Measurements from ENCODE around the gene DNAH1. TPM values are rescaled to one million over a fixed set of nuclear protein-coding genes. Genes with fewer than 3 reads are reported as not detected.

Gene DNAH1
- total RNA-seq, 1 donor from 2014 or later = 0.80 TPM

GRCh38 chr3:52398670-52399081 lies 82.6 kb downstream of the DNAH1 start:
- peaks cover 12% of the 10 kb centered on the region for H3K27me3 Mint-ChIP-seq (ENCODE audit: insufficient read depth, low read depth)
- H3K36me3 Mint-ChIP-seq = peaks cover 8% of the 10 kb centered on the region
- H3K27ac Mint-ChIP-seq = no peak overlapping the region
- no peak overlapping the region for H3K4me3 Mint-ChIP-seq
- Histone ChIP-seq H4K20me1 (ENCODE audit: low read depth) (no peaks in the 10 kb centered on the region), H3K4me1 (no peaks in the 10 kb centered on the region), H3F3A (ENCODE audit: low read depth) (no peaks in the 10 kb centered on the region), H3K36me3 (no peaks in the 10 kb centered on the region), H3K79me2 (ENCODE audit: low read depth) (no peaks in the 10 kb centered on the region), H3K4me3 (no peak overlapping the region), H3K9me3 (ENCODE audit: low read depth) (no peaks in the 10 kb centered on the region), H3K9ac (no peak overlapping the region), H2AFZ (replicated peaks) (no peak overlapping the region), H3K27ac (no peak overlapping the region), H3K4me2 (no peak overlapping the region), H3K27me3 (no peaks in the 10 kb centered on the region)
- TF ChIP-seq EZH2 (IDR thresholded peaks at IDR 0.05) (no peak), EZH2phosphoT487 (IDR thresholded peaks at IDR 0.05) (no peak), CTCF (IDR thresholded peaks at IDR 0.05) (no peak)
- no peak for DNase-seq (ENCODE audit: low spot score)
- H3K9me3 Mint-ChIP-seq = no peaks in the 10 kb centered on the region
- H3K4me1 Mint-ChIP-seq = no peaks in the 10 kb centered on the region

GRCh38 chr3:52399131-52399530 lies 83.0 kb downstream of the DNAH1 start:
- H3K4me2 ChIP-seq = no peak overlapping the region
- no peaks in the 10 kb centered on the region for H3K36me3 ChIP-seq
- no peak for TF ChIP-seq CTCF (IDR thresholded peaks at IDR 0.05)
- TF ChIP-seq EZH2 (IDR thresholded peaks at IDR 0.05) = no peak
- TF ChIP-seq EZH2phosphoT487 (IDR thresholded peaks at IDR 0.05) = no peak
- no peak overlapping the region for H3K27ac Mint-ChIP-seq
- H3K4me3 ChIP-seq = no peak overlapping the region
- no peak overlapping the region for H3K27ac ChIP-seq
- H3K9ac ChIP-seq = no peak overlapping the region
- DNase-seq (ENCODE audit: low spot score) = no peak
- no peaks in the 10 kb centered on the region for H4K20me1 ChIP-seq (ENCODE audit: low read depth)
- H3K27me3 Mint-ChIP-seq (ENCODE audit: insufficient read depth, low read depth) = peaks cover 16% of the 10 kb centered on the region
- H3K27me3 ChIP-seq = no peaks in the 10 kb centered on the region
- no peaks in the 10 kb centered on the region for H3K79me2 ChIP-seq (ENCODE audit: low read depth)
- H3K9me3 Mint-ChIP-seq = no peaks in the 10 kb centered on the region
- H2AFZ ChIP-seq (replicated peaks) = no peak overlapping the region
- no peak overlapping the region for H3K4me3 Mint-ChIP-seq
- no peaks in the 10 kb centered on the region for H3K4me1 Mint-ChIP-seq
- no peaks in the 10 kb centered on the region for H3F3A ChIP-seq (ENCODE audit: low read depth)
- H3K36me3 Mint-ChIP-seq = peaks cover 13% of the 10 kb centered on the region
- no peaks in the 10 kb centered on the region for H3K9me3 ChIP-seq (ENCODE audit: low read depth)
- H3K4me1 ChIP-seq = no peaks in the 10 kb centered on the region

GRCh38 chr3:52399593-52399992 lies 83.5 kb downstream of the DNAH1 start:
- TF ChIP-seq CTCF (IDR thresholded peaks at IDR 0.05) = no peak
- no peak for TF ChIP-seq EZH2 (IDR thresholded peaks at IDR 0.05)
- TF ChIP-seq EZH2phosphoT487 (IDR thresholded peaks at IDR 0.05) = no peak
- H3K36me3 Mint-ChIP-seq = peaks cover 14% of the 10 kb centered on the region
- H3K27me3 Mint-ChIP-seq (ENCODE audit: insufficient read depth, low read depth) = peaks cover 16% of the 10 kb centered on the region
- Histone ChIP-seq H3K79me2 (ENCODE audit: low read depth) (no peaks in the 10 kb centered on the region), H3K27me3 (no peaks in the 10 kb centered on the region), H3F3A (ENCODE audit: low read depth) (no peaks in the 10 kb centered on the region), H3K9me3 (ENCODE audit: low read depth) (no peaks in the 10 kb centered on the region), H3K27ac (no peak overlapping the region), H4K20me1 (ENCODE audit: low read depth) (no peaks in the 10 kb centered on the region), H3K9ac (no peak overlapping the region), H3K4me1 (no peaks in the 10 kb centered on the region), H3K4me3 (no peak overlapping the region), H3K4me2 (no peak overlapping the region), H2AFZ (replicated peaks) (no peak overlapping the region), H3K36me3 (no peaks in the 10 kb centered on the region)
- no peak for DNase-seq (ENCODE audit: low spot score)
- no peak overlapping the region for H3K4me3 Mint-ChIP-seq
- H3K27ac Mint-ChIP-seq = no peak overlapping the region
- H3K4me1 Mint-ChIP-seq = no peaks in the 10 kb centered on the region
- no peaks in the 10 kb centered on the region for H3K9me3 Mint-ChIP-seq

Measured in neural progenitor cell (in vitro differentiated cells).